GM18499 (cell line): ENCODE data around the gene ARPP21.

Experiments used
- ATAC-seq: cut with Tn5 transposase; IDR thresholded peaks from one replicate; pipeline ENCODE4 v1.9.1; 2021; ENCODE audit warnings: moderate number of reproducible peaks; ENCODE audit not compliant: insufficient read depth, unreplicated experiment

The ARPP21 gene

GRCh38 chr3:35641331-35641730 lies 2.0 kb downstream of the ARPP21 start:
- no peak for ATAC-seq

- no peak for ATAC-seq
These were observed 2.7 kb downstream of the ARPP21 start for GRCh38 chr3:35641920-35642527.

- no peak for ATAC-seq
These were observed 4.2 kb downstream of the ARPP21 start for GRCh38 chr3:35643495-35643894.

GRCh38 chr3:35644451-35644850 lies 5.1 kb downstream of the ARPP21 start:
- no peak for ATAC-seq

GRCh38 chr3:35645189-35645588 lies 5.9 kb downstream of the ARPP21 start:
- no peak for ATAC-seq

GRCh38 chr3:35646081-35646480 lies 6.8 kb downstream of the ARPP21 start:
- ATAC-seq, result no peak

GRCh38 chr3:35647461-35647860 lies 8.1 kb downstream of the ARPP21 start:
- ATAC-seq, result no peak

- no peak for ATAC-seq
These were observed 9.0 kb downstream of the ARPP21 start for GRCh38 chr3:35648347-35648746.

GRCh38 chr3:35649405-35649804 lies 10.1 kb downstream of the ARPP21 start:
- no peak for ATAC-seq

- ATAC-seq, result no peak
These were observed 12.1 kb downstream of the ARPP21 start for GRCh38 chr3:35651426-35651825.

DNA sequence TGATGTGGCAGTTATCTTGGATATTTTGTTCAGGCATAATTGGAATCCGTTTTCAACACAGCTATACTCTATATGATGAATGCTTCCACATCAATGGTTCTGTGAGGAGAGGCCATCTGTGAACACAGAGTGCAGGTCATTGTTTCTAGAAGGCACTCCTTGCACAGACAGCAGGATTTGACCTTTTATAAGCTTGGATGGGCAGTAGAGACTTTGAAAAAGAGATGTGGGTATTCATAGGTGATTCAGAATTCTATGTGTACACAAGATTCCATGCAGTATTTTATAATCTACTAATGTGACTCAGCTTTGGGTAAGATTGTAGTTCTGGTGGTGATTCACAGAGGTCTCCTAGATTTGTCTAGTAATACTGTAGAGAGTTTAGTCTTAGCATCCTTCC lies 12.5 kb downstream of the ARPP21 start:
- no peak for ATAC-seq

DNA sequence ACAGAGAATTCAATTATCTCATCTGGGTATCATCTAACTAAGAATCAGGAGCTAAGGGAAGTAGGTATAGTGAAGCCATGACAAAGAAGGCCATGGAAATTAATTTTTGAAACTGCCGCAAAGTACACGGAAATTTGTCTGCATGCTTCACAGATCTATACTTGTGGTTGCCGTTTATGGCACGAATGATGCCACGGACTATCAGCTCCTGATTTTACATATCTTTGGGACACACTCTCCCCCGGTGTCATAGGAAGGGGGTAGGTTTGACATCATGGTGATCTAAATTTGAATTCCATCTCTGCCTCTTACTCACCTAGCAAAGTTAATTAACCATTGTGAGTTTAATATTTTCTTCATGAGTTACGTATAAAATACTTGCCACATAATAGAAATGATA lies 14.0 kb downstream of the ARPP21 start:
- ATAC-seq, result no peak

GRCh38 chr3:35654476-35654875 lies 15.2 kb downstream of the ARPP21 start:
- ATAC-seq, result no peak

- ATAC-seq, result no peak
These were observed 19.4 kb downstream of the ARPP21 start for GRCh38 chr3:35658686-35659085.

GRCh38 chr3:35659768-35660167 lies 20.4 kb downstream of the ARPP21 start:
- ATAC-seq, result no peak

DNA sequence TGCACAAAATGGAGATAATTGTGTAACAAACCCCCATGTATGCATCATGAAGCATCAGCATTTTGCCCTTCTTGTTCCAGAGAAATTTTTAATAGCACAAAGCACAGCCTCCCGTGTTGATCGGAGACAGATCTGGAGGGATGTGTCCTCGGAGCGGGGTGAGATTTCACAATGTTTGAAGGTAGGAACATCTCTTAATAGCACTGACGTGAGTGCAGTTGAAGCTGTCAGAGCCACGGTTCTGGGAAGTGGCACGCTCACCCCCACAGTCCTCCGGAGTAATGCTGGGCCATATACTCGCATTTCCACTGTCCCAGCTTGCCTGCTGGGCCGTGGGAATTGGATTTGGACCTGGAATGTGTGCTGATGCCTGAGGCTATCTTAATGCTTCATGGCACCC lies 24.1 kb downstream of the ARPP21 start:
- no peak for ATAC-seq

- no peak for ATAC-seq
These were observed 25.2 kb downstream of the ARPP21 start for GRCh38 chr3:35664460-35664919.

DNA sequence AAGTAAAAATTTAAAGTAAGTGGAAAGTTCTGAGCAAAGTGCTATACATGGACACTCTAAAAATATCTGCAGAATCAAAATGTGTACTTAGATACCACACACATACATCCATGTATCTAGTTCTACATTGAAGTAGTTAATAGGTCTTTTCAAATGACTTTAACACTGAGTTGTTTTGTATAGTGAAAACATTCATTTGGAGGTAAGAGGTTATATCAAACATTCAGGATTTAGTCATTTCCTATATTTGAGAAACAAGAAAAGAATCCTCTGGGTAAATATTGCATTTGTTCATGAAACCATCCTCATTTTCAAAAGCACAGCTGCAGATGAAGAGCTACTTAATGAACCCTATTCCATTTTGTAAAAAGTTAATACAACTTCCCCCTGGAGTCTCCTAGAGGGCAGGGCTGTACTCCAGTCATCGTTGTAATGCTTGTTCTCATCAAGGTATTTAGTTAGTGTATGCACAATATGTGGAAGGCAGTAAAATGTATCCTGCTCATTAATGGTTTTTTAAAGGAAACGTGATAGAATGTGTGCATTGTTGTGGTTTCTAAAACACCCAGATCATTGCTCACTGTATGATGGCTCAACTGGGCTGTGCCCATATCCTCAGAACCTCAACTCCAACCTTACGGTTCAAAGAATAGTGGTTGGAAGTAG lies 26.2 kb downstream of the ARPP21 start:
- ATAC-seq, result no peak

GRCh38 chr3:35666888-35667287 lies 27.6 kb downstream of the ARPP21 start:
- ATAC-seq, result no peak

DNA sequence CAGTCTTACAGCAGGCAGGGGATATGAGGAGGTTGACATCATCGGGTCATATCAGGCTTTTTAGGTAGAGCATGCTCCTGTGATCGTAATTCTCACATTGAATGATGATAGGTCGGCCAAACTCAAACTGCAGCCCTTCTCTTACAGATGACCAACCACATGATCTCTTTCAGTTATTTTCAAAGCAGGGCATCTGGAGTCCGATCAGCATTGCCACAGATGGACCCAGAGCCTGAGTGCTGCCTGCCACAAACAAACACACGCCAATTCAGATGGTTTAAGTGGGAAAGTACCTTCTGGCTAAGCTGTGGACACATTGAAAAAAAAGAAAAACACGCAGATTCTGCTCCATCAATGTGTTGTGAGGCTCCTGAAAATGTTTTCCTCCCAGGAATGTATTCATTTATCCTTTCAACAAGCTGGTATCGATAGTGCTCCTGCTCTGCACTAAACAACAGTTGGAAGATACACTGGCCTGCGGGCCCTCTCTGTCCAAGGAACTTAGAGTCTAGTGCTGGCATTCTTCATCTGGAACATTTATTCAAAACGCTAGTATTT lies 31.2 kb downstream of the ARPP21 start:
- no peak for ATAC-seq

GRCh38 chr3:35671483-35671882 lies 32.2 kb downstream of the ARPP21 start:
- ATAC-seq, result no peak

GRCh38 chr3:35673017-35673416 lies 33.7 kb downstream of the ARPP21 start:
- no peak for ATAC-seq
